ENCODE results near the gene TRIM69.
"Not testable (repeated sequence)": the region's sequence is repeated elsewhere in the genome, so short reads cannot be mapped to it uniquely, and the experiment has no call there.

- not testable (repeated sequence) for TF ChIP-seq CTCF, POLR2A (IDR thresholded peaks at IDR 0.05)
Observed at GRCh38 chr15:44690245-44690644, 46.1 kb upstream of the TRIM69 start.
